ENCODE measurements around the gene NT5C. TPM values are rescaled to one million over a fixed set of nuclear protein-coding genes. Genes with fewer than 3 reads are reported as not detected.

Gene NT5C
- total RNA-seq, 2 experiments from 2014 or later: 107 to 259 TPM

DNA sequence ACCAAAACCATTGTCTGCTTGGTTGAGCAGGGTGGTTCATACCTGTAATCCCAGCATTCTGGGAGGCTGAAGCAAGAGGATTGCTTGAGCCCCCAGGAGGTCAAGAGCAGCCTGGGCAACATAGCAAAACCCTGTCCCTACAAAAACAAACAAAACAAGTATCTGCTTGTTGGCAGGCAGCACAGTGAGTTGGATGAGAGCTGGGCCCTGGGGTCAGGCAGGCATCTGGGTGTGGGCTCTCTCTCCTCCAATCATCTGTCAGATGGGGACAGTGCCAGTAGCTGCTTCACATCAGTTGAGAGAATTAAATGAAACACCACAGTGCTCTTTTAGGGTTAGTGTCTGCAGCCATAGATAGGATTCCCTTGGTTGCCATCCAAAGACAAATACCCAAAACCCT lies 16.0 kb downstream of the NT5C start:
- Histone ChIP-seq H3K4me1 (ENCODE audit: insufficient read depth, low read length, poor library complexity, severe bottlenecking) (peaks cover 43% of the 10 kb centered on the region), H3K27ac (ENCODE audit: low read depth, low read length, poor library complexity, severe bottlenecking) (no peak overlapping the region), H3K4me3 (ENCODE audit: low read depth, low read length, poor library complexity, severe bottlenecking) (no peak overlapping the region), H3K9me2 (ENCODE audit: insufficient read depth, low read length) (no peaks in the 10 kb centered on the region), H3K79me2 (ENCODE audit: insufficient read depth, low read depth, low read length) (peaks cover 5% of the 10 kb centered on the region; the same call in 1 of the 2 replicates), H3K9me3 (ENCODE audit: low read length) (no peaks in the 10 kb centered on the region), H3K4me2 (ENCODE audit: low read length) (0 out of 2 replicates have a peak overlapping the region, but pooled peaks have one; percentile 72), H4K20me1 (ENCODE audit: insufficient read depth, low read length) (no peaks in the 10 kb centered on the region), H3K36me3 (ENCODE audit: insufficient read depth, low read length) (peaks cover 8% of the 10 kb centered on the region), H2AFZ (ENCODE audit: low read length) (no peak overlapping the region)
- ChIA-PET POLR2A (interaction anchor here (0.5 to 2.0 kb wide), 7 partner anchors 9 to 108 kb away, joined by 3 to 16 read pairs (median 4); no protein-coding TSS in a partner anchor), CTCF (ENCODE audit: unreplicated experiment) (interaction anchor here (2.8 kb wide), 1 partner anchor 15 kb away, joined by 26 read pairs; the partner anchor contains the start of gene NT5C)
- no TSS peak for BruUV-seq (replicated peaks)
- intact Hi-C loops (cut with micrococcal nuclease; ENCODE audit: unreplicated experiment): loop anchor here (2.0 kb wide), 1 partner anchor 37 kb away; no protein-coding TSS in a partner anchor
- DNase-seq (ENCODE audit: low spot score): no peak
- TF ChIP-seq, protein P1, sequence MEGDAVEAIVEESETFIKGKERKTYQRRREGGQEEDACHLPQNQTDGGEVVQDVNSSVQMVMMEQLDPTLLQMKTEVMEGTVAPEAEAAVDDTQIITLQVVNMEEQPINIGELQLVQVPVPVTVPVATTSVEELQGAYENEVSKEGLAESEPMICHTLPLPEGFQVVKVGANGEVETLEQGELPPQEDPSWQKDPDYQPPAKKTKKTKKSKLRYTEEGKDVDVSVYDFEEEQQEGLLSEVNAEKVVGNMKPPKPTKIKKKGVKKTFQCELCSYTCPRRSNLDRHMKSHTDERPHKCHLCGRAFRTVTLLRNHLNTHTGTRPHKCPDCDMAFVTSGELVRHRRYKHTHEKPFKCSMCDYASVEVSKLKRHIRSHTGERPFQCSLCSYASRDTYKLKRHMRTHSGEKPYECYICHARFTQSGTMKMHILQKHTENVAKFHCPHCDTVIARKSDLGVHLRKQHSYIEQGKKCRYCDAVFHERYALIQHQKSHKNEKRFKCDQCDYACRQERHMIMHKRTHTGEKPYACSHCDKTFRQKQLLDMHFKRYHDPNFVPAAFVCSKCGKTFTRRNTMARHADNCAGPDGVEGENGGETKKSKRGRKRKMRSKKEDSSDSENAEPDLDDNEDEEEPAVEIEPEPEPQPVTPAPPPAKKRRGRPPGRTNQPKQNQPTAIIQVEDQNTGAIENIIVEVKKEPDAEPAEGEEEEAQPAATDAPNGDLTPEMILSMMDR (conservative IDR thresholded peaks at IDR 0.05; ENCODE audit: low read length): no peak
- TF ChIP-seq EZH2phosphoT487 (IDR thresholded peaks at IDR 0.05; ENCODE audit: borderline replicate concordance, low read depth, low read length): no peak

DNA sequence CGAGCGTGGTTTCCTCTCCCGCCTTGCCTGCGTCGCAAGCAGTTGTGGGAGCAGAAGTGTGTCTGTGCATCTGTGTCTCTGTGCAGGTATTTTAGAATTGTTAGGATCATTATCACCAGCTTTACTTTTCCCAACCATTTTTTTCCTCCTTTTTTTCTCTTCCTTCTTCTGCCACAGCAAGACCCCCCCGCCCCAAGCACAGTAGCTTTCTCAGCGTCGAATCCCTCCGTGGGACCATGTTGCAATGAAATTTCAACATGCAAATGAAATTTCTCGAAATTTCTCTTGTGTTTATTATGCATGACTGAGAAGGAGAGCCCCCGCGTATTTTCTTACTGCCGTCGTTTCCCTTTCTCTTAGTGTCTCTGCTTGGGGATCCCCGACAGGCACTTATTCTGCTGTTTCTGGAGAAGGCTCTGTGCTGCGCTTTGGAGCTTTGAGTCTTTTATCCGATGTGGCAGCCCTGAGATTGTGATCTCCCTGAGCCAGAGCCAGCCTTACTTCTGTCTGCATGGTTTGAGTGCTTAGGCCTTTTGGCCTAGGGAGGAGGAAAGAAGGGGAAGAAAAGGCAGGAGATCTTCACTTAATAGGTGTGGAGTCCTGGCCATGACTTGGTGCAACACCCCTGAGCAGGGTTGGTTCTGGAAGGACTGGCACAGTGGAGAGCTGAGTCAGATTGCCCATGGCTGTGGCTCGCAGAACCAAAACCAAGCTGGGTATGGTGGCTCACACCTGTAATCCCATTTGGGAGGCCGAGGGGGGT lies 16.8 kb downstream of the NT5C start:
- TF ChIP-seq, protein P1 (conservative IDR thresholded peaks at IDR 0.05; ENCODE audit: low read length): no peak
- TF ChIP-seq EZH2phosphoT487 (IDR thresholded peaks at IDR 0.05; ENCODE audit: borderline replicate concordance, low read depth, low read length): no peak
- peaks cover 5% of the 10 kb centered on the region; the same call in 1 of the 2 replicates for H3K79me2 ChIP-seq (ENCODE audit: insufficient read depth, low read depth, low read length)
- H2AFZ ChIP-seq (ENCODE audit: low read length): peak overlapping the region; percentile 61

More for the DNA sequence above, 16.8 kb downstream of the NT5C start:
- Histone ChIP-seq H3K27ac (ENCODE audit: low read depth, low read length, poor library complexity, severe bottlenecking) (peak overlapping the region; percentile 26), H3K9me2 (ENCODE audit: insufficient read depth, low read length) (no peaks in the 10 kb centered on the region), H3K4me3 (ENCODE audit: low read depth, low read length, poor library complexity, severe bottlenecking) (peak overlapping the region; percentile 63), H3K36me3 (ENCODE audit: insufficient read depth, low read length) (peaks cover 8% of the 10 kb centered on the region), H4K20me1 (ENCODE audit: insufficient read depth, low read length) (no peaks in the 10 kb centered on the region), H3K4me2 (ENCODE audit: low read length) (peak overlapping the region; percentile 72), H3K4me1 (ENCODE audit: insufficient read depth, low read length, poor library complexity, severe bottlenecking) (peaks cover 45% of the 10 kb centered on the region), H3K9me3 (ENCODE audit: low read length) (no peaks in the 10 kb centered on the region)
- ChIA-PET POLR2A (interaction anchor here (0.5 to 2.2 kb wide), 22 partner anchors 8 to 1407 kb away, joined by 3 to 16 read pairs (median 4); partner anchors contain the start of genes MIF4GD, MRPL58, MRPS7 and NT5C), CTCF (ENCODE audit: unreplicated experiment) (interaction anchor here (0.6 to 2.8 kb wide), 14 partner anchors 10 to 115 kb away, joined by 3 to 26 read pairs (median 4); partner anchors contain the start of genes MRPL58, NT5C and NUP85)
- intact Hi-C loops (cut with micrococcal nuclease; ENCODE audit: unreplicated experiment): loop anchor here (1.0 to 2.0 kb wide), 6 partner anchors 17 to 298 kb away; partner anchors contain the start of gene NT5C
- BruUV-seq (replicated peaks): no TSS peak
- DNase-seq (ENCODE audit: low spot score): no peak

Measured in OCI-LY7 (cell line).